HEK293 (cell line): Measurements from ENCODE around the gene DTNA.

Experiments
- CTCF ChIP-seq: fragments of 450-650 bp; formaldehyde crosslinking; IDR thresholded peaks from 2 replicates; pipeline ENCODE4 v1.5.1; 2016; ENCODE audit warnings: missing biosample characterization, missing genetic modification characterization
- KLF1 ChIP-seq: fragments of 450-650 bp; formaldehyde crosslinking; IDR thresholded peaks from 2 replicates; pipeline ENCODE4 v1.5.1; 2016; ENCODE audit warnings: missing biosample characterization, missing genetic modification characterization
- ZNF350 ChIP-seq: fragments of 450-650 bp; formaldehyde crosslinking; IDR thresholded peaks from 2 replicates; pipeline ENCODE4 v1.5.0; 2017; ENCODE audit warnings: missing biosample characterization, mild to moderate bottlenecking, missing genetic modification characterization

- TF ChIP-seq CTCF (tag by site-specific recombination): no peak
- TF ChIP-seq ZNF350 (tag by site-specific recombination): no peak
- TF ChIP-seq KLF1 (tag by site-specific recombination): no peak
These were observed 134.8 kb downstream of the DTNA start for GRCh38 chr18:34844732-34845459.
